ENCODE results near the gene SPANXC.
"Not testable (repeated sequence)": the region's sequence is repeated elsewhere in the genome, so short reads cannot be mapped to it uniquely, and the experiment has no call there.

The SPANXC gene, protein sequence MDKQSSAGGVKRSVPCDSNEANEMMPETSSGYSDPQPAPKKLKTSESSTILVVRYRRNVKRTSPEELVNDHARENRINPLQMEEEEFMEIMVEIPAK

DNA sequence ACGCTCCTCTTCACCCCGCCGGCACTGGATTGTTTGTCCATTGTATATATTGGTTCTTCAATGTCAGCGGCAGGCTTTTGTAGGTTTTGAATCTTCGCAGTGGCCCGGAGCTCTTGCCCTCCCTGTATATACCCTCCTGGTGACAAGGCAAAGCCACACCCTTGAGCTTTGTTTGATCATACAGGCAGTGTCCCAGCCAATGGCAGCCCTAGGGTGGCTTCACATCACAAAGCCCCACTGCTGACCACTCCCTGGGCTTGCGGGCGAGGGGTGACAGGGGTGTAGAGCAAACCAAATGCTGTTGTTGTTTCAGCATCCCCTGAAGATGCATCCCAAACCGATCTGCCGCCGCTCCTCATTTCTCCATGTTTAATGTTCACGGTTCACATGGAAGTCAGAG is at the start of gene SPANXC:
SPANXC (minus strand) TSS at position 101 of the 400 bp plus-strand sequence; CDS start at position 41, 60 bp downstream.
- not testable (repeated sequence) for DNase-seq (ENCODE audit: low read depth)

DNA sequence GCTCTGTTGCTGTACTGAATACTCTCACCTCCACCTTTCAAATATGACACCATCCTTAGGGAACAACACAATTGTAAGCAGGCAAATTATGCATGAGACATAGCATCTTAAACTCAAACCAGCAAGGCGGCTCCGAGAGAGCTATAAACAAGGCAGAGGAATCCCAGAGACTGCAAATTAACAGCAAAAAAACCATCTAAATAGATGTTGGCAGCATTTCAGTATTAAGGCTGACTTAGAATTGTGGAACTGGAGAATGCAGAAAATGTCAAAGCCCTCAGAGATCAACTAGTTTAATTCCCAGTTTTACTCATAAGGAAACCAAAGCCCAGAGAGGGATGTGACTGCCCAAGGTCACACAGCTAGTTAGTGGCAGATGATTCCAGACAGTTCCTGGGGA is 37.2 kb upstream of the SPANXC start:
- peak; percentile 15 for DNase-seq (ENCODE audit: low read depth)

DNA sequence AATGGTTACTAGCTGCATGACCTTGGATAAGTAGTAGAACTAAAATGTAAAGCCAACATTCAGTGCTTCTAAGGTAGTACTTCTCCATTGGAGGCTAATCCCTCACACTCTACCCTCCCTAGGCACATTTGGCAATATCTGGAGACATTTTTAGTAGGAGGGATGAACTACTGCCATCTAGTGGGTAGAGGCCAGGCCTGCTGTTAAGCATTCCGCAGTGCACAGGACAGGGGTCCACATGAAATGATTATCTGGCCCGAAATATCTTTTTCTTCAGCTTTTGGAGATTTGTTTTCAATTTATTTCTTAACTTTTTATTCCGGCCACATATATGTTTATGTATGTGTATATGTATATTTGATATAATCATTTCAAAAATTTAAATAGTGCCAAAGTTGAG is 36.0 kb upstream of the SPANXC start:
- DNase-seq (ENCODE audit: low read depth): peak; percentile 15

DNA sequence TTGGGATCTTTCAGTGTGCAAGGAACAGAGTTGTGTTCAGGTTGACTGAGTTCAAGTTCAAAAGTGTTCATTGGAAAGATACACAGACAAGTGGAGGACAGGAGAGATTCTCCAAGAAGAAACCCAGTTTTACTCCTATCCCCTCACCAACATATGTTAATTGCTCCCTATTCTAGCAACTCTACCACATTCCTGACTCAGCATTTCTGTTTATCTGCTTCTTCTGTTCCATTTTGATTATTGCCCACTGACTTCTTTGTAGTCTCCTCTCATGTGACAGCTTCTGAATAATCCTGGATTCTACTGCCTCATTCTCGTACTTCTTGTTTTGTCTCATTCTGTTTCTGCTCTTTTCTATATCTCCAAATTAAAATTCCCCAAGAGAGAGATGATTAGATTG is 15.8 kb upstream of the SPANXC start:
- no peak for DNase-seq (ENCODE audit: low read depth)

DNA sequence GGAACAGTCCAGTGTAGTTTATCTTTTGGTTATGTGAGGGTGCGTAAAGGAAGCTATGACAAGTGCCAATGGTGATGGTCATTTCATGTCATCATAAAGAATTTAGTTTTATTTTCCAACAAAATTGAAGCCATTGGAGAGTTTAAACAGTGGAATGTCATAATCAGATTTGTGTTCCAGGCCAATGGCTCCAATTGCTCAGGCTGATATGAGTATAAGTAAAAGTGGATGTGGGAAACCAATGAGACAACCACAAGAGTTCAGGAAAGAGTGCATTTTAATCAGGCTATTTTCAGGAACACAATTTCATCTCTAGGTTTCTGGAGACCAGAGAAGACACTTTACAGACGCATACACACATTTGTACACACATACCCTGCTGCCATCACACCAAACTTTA is 20.7 kb downstream of the SPANXC start:
- no peak for DNase-seq (ENCODE audit: low read depth)

DNA sequence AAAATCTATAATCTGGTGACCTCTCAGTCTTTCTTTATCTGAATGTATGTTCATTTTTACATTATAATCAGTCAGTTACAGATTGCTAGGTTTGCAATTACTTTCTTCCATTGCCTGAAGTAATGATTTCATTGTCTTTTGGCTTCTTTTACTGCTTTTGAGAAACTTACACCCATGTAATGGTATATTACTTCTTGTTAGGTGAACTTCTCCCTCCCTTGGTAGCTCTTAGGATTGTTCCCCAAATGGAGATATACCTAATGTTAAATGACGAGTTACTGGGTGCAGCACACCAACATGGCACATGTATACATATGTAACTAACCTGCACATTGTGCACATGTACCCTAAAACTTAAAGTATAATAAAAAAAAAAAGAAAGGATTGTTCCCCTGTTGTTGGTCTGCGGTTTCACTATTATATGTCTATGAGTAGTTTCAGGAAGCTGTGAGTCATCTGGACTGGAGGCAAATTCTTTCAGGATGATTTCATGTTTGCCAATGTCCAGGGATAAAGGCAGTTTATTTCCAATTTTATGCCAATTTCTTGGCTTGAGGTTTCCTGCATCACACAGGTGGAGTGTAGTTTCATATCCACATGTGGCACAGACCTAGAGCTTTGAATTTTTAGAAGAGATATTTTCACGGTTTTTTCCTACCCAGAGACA is 21.8 kb downstream of the SPANXC start:
- peak; percentile 76 for DNase-seq (ENCODE audit: low read depth)

DNA sequence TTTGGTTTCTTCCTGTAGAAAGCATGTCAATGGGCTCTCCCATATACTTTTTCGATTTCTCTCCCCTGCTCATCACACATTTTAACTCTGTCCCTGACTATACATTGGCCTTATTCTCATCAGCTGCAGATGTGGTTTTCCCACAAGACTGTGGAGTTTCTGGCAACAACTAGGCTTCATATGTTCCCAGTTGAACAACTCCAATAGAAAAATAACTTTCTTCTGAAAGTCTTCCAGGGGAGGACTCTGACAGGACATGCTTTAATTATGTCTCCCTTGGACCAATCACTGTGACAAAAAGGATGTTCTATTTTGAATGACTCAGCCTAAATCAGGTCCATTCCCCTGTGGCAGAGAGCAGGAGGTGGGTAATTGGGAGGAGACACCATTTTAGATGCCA is 28.1 kb downstream of the SPANXC start:
- no peak for DNase-seq (ENCODE audit: low read depth)

DNA sequence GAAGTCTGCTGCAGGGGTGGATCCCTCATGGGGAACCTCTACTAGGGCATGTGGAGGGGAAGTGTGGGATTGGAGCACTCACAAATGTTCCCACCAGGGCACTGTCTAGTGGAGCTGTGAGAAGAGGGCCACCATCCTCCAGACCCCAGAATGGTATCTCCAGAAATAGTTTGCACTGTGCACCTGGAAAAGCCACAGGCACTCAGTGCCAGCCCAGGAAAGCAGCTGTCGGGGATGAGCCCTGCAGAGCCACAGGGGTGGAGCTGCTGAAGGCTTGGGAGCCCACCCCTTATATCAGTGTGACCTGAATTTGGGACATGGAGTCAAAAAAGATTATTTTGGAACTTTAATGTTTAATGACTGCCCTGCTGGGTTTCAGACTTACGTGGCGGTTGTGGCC is 40.4 kb downstream of the SPANXC start:
- DNase-seq (ENCODE audit: low read depth): no peak

Measured in iris pigment epithelial cell (primary cell).